NCI-H1694 treated with DMSO at 0.1 percent for 48 hours (cell line): Measurements from ENCODE around the gene PHPT1.

ENCODE experiments used
- DNase-seq: peaks from one replicate; lab custom pipeline; 2025; lab: John Stamatoyannopoulos, UW

PHPT1 gene

DNA sequence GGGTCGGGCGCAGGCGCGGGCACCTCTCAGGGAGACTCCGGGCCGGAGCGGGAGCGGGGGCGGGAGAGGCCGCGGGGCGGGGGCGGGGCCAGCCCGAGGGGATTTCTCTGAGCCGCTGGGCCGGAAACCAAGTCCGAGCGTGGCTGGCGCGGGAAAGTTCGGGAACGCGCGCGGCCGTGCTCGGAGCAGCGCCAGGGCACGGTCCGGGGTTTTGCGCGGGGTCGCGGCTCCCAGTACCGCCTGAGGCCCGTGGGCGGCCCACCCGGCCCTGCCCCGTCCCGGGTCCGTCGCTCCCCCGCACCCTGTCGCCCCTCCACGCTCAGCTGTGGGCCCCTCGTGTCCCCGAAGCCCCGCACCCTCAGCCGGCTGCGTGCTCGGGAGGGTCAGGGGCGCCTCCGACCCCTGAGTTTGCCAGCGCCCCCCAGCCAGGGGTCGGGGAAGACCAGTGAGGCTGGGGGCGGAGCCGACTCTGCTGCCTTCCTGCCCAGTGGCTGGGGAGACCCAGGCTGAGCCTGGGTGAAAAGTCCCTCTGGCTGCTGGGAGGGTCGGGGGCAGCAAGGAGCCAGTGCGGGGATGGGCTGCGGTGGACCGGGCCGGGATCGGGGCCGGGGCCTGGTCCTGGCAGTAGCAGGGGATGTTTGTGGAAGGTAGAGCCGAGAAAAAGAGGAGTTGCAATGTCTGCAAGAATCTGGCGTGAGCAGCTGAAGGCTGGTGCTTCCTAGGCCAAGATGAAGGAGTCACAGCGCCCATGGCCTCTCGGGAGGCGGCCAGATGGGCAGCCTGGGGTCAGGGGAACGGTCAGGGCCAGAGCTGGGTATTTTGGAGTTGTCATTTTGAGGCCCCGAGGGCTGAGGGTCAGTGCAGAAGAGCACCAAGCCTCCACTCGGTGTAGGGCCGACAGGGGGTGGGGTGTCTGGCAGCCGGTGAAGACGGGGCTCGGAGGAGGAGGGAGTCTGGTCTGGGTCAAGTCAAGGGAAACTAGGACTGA is 37.7 kb downstream of the PHPT1 start:
- DNase-seq: no peak

DNA sequence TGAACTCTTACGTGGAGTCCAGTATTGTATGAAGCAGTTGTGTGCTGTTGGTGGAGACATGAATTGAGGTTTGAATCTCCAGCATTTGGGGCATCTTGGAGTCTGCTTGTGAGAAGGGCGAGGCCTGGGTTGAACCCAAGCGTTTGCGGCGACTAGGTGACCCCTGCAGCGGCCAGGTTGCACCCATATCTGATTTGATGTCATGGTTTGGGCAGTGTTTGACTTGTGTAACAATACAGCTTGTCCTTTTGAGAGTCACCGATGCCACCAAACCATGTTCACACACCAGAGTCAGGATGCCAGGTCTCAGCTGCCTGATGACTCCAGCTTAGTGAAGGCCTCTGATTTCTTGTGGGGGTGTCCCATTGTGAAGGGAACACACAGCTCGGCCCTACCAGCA is 39.2 kb downstream of the PHPT1 start:
- no peak for DNase-seq

DNA sequence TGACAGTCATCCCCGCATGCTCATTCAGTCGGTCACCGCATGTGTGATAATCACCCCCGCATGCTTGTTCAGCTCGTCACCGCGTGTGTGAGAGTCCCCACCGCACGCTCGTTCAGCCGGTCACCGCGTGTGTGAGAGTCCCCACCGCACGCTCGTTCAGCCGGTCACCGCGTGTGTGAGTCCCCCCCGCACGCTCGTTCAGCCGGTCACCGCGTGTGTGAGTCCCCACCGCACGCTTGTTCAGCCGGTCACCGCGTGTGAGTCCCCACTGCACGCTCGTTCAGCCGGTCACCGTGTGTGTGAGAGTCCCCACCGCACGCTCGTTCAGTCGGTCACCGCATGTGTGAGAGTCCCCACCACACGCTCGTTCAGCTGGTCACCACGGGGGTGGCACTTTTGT is 40.6 kb downstream of the PHPT1 start:
- no peak for DNase-seq

DNA sequence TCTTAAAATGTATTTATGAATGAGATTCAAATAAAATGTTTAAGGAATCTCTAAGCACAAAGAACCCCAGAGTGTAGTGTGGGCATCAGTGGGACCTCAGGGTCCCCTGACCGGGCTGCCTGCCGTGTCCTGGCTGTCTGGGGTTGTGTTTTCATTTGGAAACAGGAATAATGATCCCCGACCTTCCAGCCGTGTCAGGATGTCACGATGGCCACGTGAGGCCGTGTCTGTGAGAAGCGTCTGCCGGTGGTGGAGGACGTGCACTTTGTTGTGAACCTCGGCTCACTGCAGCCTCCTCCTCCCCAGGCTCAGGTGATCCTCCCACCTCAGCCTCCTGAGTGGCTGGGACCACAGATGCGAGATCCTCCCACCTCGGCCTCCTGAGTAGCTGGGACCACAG is 41.5 kb downstream of the PHPT1 start:
- DNase-seq: no peak

DNA sequence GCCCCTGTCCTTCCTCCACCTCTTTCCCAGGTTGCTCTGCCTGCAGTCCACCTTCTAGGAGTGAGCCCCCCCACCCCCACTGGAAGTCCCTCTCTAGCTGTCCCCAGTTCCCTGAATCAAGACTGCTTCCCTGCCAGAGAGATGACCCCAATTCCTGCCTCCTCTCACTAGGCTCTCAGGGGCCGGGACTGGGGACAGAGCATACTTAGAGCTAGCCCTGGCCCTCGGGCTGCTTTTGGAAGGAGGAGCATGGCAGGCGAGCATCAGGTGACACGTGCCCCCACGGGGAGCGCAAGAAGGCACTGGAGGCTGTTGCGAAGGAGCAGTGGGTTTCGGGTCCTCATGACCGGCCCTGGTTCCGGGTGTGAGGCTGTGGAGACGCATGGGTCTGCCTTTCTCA is 46.8 kb downstream of the PHPT1 start:
- DNase-seq: no peak

DNA sequence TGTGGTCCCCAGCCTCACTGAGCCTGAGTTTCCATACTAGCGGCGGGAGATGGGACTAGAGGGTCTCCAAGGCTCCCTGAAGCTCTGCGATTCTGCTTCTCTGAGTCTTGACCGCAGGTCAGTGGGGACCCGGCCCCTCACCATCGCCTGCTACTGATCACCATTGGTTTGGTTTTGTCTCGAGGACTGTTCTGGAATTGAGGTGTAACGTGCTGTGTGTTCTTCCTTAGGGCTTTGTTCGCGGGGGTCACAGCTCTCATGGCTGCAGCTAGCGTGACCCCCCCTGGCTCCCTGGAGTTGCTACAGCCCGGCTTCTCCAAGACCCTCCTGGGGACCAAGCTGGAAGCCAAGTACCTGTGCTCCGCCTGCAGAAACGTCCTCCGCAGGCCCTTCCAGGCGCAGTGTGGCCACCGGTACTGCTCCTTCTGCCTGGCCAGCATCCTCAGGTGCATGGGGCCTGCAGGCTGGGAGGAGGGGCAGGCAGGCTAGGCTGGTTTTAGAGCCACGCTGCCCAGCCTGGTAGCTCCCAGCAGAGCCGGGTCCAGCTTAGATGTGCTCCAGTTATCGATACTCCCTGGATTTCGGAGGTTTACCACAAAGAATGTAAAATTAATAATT is 49.4 kb downstream of the PHPT1 start:
- no peak for DNase-seq

DNA sequence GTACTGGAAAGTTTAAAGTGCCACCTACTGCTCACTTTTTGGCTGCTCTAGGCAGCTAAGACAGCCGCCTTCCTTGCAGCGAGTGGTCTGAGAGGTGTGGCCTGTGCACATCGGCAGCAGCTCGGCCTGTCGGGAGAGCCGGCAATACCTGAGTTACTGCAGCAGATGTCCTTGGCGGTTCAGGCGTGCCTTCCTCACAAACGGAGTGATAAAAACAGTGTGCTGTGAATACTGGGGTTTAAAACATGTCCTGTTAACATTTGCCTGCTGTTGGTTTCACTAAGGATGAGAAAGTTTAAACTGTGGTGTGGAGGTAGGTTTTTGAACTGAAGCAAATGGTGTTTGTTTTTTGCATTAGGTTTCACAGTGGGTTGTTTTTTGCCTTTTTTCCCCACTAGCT is 50.0 kb downstream of the PHPT1 start:
- DNase-seq: no peak

DNA sequence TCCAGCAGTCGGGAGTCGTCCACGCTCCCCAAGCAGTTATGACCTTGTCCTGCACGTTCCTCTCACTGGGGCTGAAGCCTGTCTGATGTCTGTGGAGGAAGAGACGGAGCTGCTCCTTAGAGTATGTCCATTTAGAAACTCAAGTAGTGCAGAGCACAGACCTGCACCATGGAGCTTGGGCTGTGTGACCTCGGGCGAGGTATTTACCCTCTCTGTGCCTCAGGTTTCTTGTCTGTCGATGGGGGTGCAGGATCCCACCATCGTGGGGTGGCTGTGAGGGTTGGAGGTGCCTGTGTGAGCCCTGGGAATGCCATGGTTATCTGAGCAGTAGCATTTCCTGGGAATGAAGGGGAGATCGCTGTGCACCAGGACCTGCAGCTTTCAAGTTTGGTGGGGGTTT is 51.3 kb downstream of the PHPT1 start:
- no peak for DNase-seq
